Activated CD8-positive, alpha-beta memory T cell treated with anti-CD3 and anti-CD28 coated beads for 36 hours (primary cell): Measurements from ENCODE around the gene CCDC182. TPM values are rescaled to one million over a fixed set of nuclear protein-coding genes. Genes with fewer than 3 reads are reported as not detected.

ENCODE experiments used
- CTCF ChIA-PET: fragments of 350-600 bp; sonication (Branson Sonifier 250); formaldehyde crosslinking; loops from one replicate; lab custom pipeline; 2021; ENCODE audit warnings: antibody characterized with exemption; lab: Charles Lee
- POLR2A ChIA-PET: fragments of 350-600 bp; sonication (Branson Sonifier 250); formaldehyde crosslinking; loops from one replicate; lab custom pipeline; 2021; ENCODE audit warnings: antibody characterized with exemption; lab: Charles Lee
- total RNA-seq, 2 experiments: library from RNA; stranded (reverse); gene quantifications; one replicate each; pipeline ENCODE4 v1.2.3, GENCODE V29; 2021

CCDC182 gene
- total RNA-seq, 2 experiments from 2014 or later = not detected

- ChIA-PET POLR2A (no interaction called here), CTCF (interaction anchor here (0.9 to 1.4 kb wide), 2 partner anchors 8 to 20 kb away, joined by 3 to 4 read pairs; no protein-coding TSS in a partner anchor)
These were observed 17.6 kb upstream of the CCDC182 start for GRCh38 chr17:57762452-57763395.

- CTCF ChIA-PET = interaction anchor here (0.9 to 1.4 kb wide), 3 partner anchors 9 to 21 kb away, joined by 3 to 4 read pairs (median 3); no protein-coding TSS in a partner anchor
These were observed 16.8 kb upstream of the CCDC182 start for GRCh38 chr17:57761887-57762286.

GRCh38 chr17:57760046-57760445 is 14.9 kb upstream of the CCDC182 start:
- POLR2A ChIA-PET = no interaction called here
- CTCF ChIA-PET = interaction anchor here (0.7 to 1.1 kb wide), 2 partner anchors 23 to 605 kb away, joined by 3 to 4 read pairs; no protein-coding TSS in a partner anchor

More at GRCh38 chr17:57761887-57762286, 16.8 kb upstream of the CCDC182 start:
- POLR2A ChIA-PET = no interaction called here

GRCh38 chr17:57758654-57759053 is 13.6 kb upstream of the CCDC182 start:
- POLR2A ChIA-PET = no interaction called here
- CTCF ChIA-PET = interaction anchor here (0.9 kb wide), 1 partner anchor 11 kb away, joined by 3 read pairs; no protein-coding TSS in a partner anchor

- ChIA-PET CTCF (interaction anchor here (0.7 to 0.9 kb wide), 2 partner anchors 10 to 515 kb away, joined by 3 to 4 read pairs; no protein-coding TSS in a partner anchor), POLR2A (interaction anchor here (0.5 kb wide), 1 partner anchor 257 kb away, joined by 3 read pairs; no protein-coding TSS in a partner anchor)
These were observed 12.6 kb upstream of the CCDC182 start for GRCh38 chr17:57757735-57758134.

- CTCF ChIA-PET = interaction anchor here (0.7 to 0.9 kb wide), 2 partner anchors 9 to 514 kb away, joined by 3 to 4 read pairs; no protein-coding TSS in a partner anchor
- POLR2A ChIA-PET = no interaction called here
These were observed 11.9 kb upstream of the CCDC182 start for GRCh38 chr17:57756951-57757350.

GRCh38 chr17:57755480-57756070 is 10.5 kb upstream of the CCDC182 start:
- POLR2A ChIA-PET = no interaction called here
- CTCF ChIA-PET = interaction anchor here (1.0 kb wide), 1 partner anchor 28 kb away, joined by 3 read pairs; no protein-coding TSS in a partner anchor

- ChIA-PET POLR2A (no interaction called here), CTCF (no interaction called here)
These were observed 7.2 kb upstream of the CCDC182 start for GRCh38 chr17:57752031-57752905.

GRCh38 chr17:57751348-57751971 is 6.4 kb upstream of the CCDC182 start:
- ChIA-PET POLR2A (no interaction called here), CTCF (no interaction called here)

- CTCF ChIA-PET = no interaction called here
- POLR2A ChIA-PET = no interaction called here
These were observed 5.8 kb upstream of the CCDC182 start for GRCh38 chr17:57750895-57751294.

GRCh38 chr17:57750109-57750871 is 5.2 kb upstream of the CCDC182 start:
- POLR2A ChIA-PET = no interaction called here
- CTCF ChIA-PET = no interaction called here

GRCh38 chr17:57749701-57750100 is 4.6 kb upstream of the CCDC182 start:
- CTCF ChIA-PET = interaction anchor here (1.1 kb wide), 1 partner anchor 78 kb away, joined by 3 read pairs; no protein-coding TSS in a partner anchor
- POLR2A ChIA-PET = no interaction called here

- ChIA-PET CTCF (interaction anchor here (0.6 to 1.5 kb wide), 10 partner anchors 10 to 617 kb away, joined by 3 to 11 read pairs (median 3); no protein-coding TSS in a partner anchor), POLR2A (interaction anchor here (0.6 kb wide), 1 partner anchor 240 kb away, joined by 3 read pairs; no protein-coding TSS in a partner anchor)
These were observed 2.3 kb upstream of the CCDC182 start for GRCh38 chr17:57747221-57748017.

GRCh38 chr17:57746221-57746620 is 1.1 kb upstream of the CCDC182 start:
- ChIA-PET CTCF (interaction anchor here (0.8 to 1.2 kb wide), 3 partner anchors 9 to 611 kb away, joined by 3 to 4 read pairs (median 3); no protein-coding TSS in a partner anchor), POLR2A (no interaction called here)

GRCh38 chr17:57744195-57745170 is 616 bp downstream of the CCDC182 start:
- ChIA-PET CTCF (interaction anchor here (1.2 kb wide), 1 partner anchor 609 kb away, joined by 4 read pairs; no protein-coding TSS in a partner anchor), POLR2A (no interaction called here)
